Caco-2 (cell line): ENCODE measurements around the gene MAPRE2. TPM values are rescaled to one million over a fixed set of nuclear protein-coding genes. Genes with fewer than 3 reads are reported as not detected.

Experiments
- BruUV-seq: library from RNA; stranded (reverse); fragments of 400-500 nt; replicated peaks from 2 replicates; lab custom pipeline; 2021; lab: Mats Ljungman, UMichigan
- CTCF ChIA-PET: fragments of 300-600 bp; sonication (Branson Sonifier 250); formaldehyde crosslinking; loops from one replicate; lab custom pipeline; 2022; ENCODE audit warnings: antibody characterized with exemption; lab: Charles Lee
- POLR2A ChIA-PET: fragments of 300-600 bp; sonication (Branson Sonifier 250); formaldehyde crosslinking; loops from one replicate; lab custom pipeline; 2022; ENCODE audit warnings: antibody characterized with exemption; lab: Charles Lee
- DNase-seq, 2 experiments: peaks; one replicate each; pipeline versions ENCODE4 v3.0.0 to v3.0.0-alpha.2; 2020 to 2022
- H3K27me3 ChIP-seq: replicated peaks from 2 replicates; pipeline ENCODE4 v1.6.0; 2011; ENCODE audit warnings: low read length; ENCODE audit not compliant: control insufficient read depth, insufficient read depth
- H3K36me3 ChIP-seq: 2 replicates; pipeline ENCODE4 v1.5.1; 2011; ENCODE audit warnings: low read length; ENCODE audit not compliant: control insufficient read depth, insufficient read depth
- H3K4me1 ChIP-seq: fragments of 250-450 bp; sonication (Bioruptor Pico); 2 replicates; pipeline ENCODE4 v1.5.1; 2020; ENCODE audit warnings: mild to moderate bottlenecking
- H3K4me3 ChIP-seq: 2 replicates; pipeline ENCODE4 v1.5.1; 2011; ENCODE audit warnings: low read depth, mild to moderate bottlenecking, control low read depth, low read length
- H3K9me3 ChIP-seq: fragments of 250-450 bp; sonication (Bioruptor Pico); 2 replicates; pipeline ENCODE4 v1.5.1; 2020; ENCODE audit warnings: mild to moderate bottlenecking, moderate library complexity
- H3K27ac Mint-ChIP-seq: one replicate; pipeline ENCODE4 v1.8.0; 2022; ENCODE audit warnings: mixed read lengths; ENCODE audit not compliant: unreplicated experiment
- H3K27me3 Mint-ChIP-seq: one replicate; pipeline ENCODE4 v1.8.0; 2022; ENCODE audit warnings: mixed read lengths; ENCODE audit not compliant: insufficient read depth, unreplicated experiment
- H3K36me3 Mint-ChIP-seq: one replicate; pipeline ENCODE4 v1.8.0; 2022; ENCODE audit warnings: mild to moderate bottlenecking, mixed read lengths; ENCODE audit not compliant: insufficient read depth, unreplicated experiment
- H3K4me1 Mint-ChIP-seq: one replicate; pipeline ENCODE4 v1.8.0; 2022; ENCODE audit warnings: low read depth, mixed read lengths; ENCODE audit not compliant: unreplicated experiment
- H3K4me3 Mint-ChIP-seq: one replicate; pipeline ENCODE4 v1.8.0; 2022; ENCODE audit warnings: mild to moderate bottlenecking, moderate library complexity, mixed read lengths; ENCODE audit not compliant: unreplicated experiment
- H3K9me3 Mint-ChIP-seq: one replicate; pipeline ENCODE4 v1.8.0; 2022; ENCODE audit warnings: mixed read lengths; ENCODE audit not compliant: unreplicated experiment
- intact Hi-C: fragments of 100-400 bp; cut with micrococcal nuclease; formaldehyde crosslinking; loops from one replicate; pipeline ENCODE4 v1.10.0; 2022; ENCODE audit not compliant: unreplicated experiment
- total RNA-seq: library from RNA; stranded (reverse); gene quantifications from 2 replicates; pipeline ENCODE4 v1.2.3, GENCODE V29; 2022
- TF ChIP-seq, protein P1 (sequence below), 2 experiments: fragments of 200-600 bp in 1 of 2; IDR thresholded peaks; 1 replicate in 1 of 2; 2 replicates in 1 of 2; pipeline versions ENCODE4 v1.5.1 to v1.8.0; 2011 to 2022; ENCODE audit warnings: antibody characterized with exemption in 1 of 2, control low read depth in 1 of 2, inconsistent platforms in 1 of 2, low read depth in 1 of 2, low read length in 1 of 2, mild to moderate bottlenecking in 1 of 2, moderate library complexity in 1 of 2; ENCODE audit not compliant: insufficient read depth in 1 of 2, severe bottlenecking in 1 of 2, unreplicated experiment in 1 of 2

The MAPRE2 gene
- total RNA-seq, 1 experiment from 2014 or later = 9.3 TPM

DNA sequence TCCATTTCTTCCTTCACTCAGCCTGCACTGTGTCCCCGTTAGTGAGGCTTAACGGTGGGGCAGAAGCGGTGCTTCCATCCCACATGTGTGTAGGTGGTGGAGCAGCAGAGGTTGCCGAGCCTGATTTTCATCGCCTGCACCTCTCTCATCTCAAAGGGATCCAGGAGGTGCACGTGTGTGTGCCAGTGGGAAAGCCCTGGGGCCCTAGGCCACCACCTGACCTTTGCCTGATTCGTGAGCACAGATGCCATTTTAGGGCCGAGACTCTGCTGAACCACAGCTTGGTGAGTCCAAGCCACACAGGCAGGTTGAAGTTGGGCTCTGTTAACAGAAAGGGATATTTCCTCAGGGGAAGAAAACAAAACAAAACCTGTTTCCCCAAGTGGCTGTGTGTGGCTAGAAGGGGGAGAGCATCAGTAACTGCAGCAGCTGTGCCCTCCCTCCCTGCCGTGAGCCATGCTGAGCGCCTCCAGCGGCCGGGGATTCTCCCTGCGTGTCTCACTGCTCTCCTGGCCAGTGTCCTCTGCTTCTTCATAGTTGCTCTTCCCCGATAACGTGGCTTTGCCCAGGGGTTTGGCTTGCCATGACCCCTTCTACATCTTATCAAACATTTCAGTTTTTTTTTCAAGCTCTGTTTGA is 81.5 kb downstream of the MAPRE2 start:
- H3K27me3 Mint-ChIP-seq = no peaks in the 10 kb centered on the region
- H3K36me3 ChIP-seq = no peaks in the 10 kb centered on the region
- H3K4me1 ChIP-seq = no peaks in the 10 kb centered on the region
- H3K9me3 ChIP-seq = no peaks in the 10 kb centered on the region
- intact Hi-C loops = no loop called here
- no peak overlapping the region for H3K4me3 ChIP-seq
- no peak overlapping the region for H3K27ac Mint-ChIP-seq
- CTCF ChIA-PET = no interaction called here
- no peaks in the 10 kb centered on the region for H3K36me3 Mint-ChIP-seq
- POLR2A ChIA-PET = no interaction called here
- H3K27me3 ChIP-seq = no peaks in the 10 kb centered on the region
- no TSS peak for BruUV-seq
- H3K4me1 Mint-ChIP-seq = no peaks in the 10 kb centered on the region
- no peaks in the 10 kb centered on the region for H3K9me3 Mint-ChIP-seq
- no peak overlapping the region for H3K4me3 Mint-ChIP-seq
- TF ChIP-seq, protein P1, sequence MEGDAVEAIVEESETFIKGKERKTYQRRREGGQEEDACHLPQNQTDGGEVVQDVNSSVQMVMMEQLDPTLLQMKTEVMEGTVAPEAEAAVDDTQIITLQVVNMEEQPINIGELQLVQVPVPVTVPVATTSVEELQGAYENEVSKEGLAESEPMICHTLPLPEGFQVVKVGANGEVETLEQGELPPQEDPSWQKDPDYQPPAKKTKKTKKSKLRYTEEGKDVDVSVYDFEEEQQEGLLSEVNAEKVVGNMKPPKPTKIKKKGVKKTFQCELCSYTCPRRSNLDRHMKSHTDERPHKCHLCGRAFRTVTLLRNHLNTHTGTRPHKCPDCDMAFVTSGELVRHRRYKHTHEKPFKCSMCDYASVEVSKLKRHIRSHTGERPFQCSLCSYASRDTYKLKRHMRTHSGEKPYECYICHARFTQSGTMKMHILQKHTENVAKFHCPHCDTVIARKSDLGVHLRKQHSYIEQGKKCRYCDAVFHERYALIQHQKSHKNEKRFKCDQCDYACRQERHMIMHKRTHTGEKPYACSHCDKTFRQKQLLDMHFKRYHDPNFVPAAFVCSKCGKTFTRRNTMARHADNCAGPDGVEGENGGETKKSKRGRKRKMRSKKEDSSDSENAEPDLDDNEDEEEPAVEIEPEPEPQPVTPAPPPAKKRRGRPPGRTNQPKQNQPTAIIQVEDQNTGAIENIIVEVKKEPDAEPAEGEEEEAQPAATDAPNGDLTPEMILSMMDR (IDR thresholded peaks at IDR 0.05; ENCODE audit: insufficient read depth in 1 of 2, low read depth in 1 of 2, low read length in 1 of 2, severe bottlenecking in 1 of 2, unreplicated experiment in 1 of 2) = no peak
- no peak for DNase-seq

DNA sequence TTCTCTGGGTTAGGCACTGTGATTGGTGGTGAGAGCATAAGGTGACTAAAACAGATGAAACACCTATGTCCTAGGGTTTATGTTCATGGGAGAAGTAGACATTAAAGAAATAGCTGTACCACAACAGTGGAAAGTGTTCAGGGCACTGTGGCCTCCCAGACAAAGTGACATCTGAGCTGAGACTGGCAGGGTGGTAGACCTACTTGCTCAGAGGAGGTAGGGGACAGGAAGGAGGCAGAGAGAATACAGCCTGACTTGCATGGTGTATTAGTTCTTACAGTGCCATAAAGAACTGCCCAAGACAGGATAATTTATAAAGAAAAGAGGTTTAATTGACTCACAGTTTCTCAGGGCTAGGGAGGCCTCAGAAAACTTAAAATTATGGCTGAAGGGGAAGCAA is 82.6 kb downstream of the MAPRE2 start:
- H3K4me3 Mint-ChIP-seq = no peak overlapping the region
- Histone ChIP-seq H3K27me3 (no peaks in the 10 kb centered on the region), H3K36me3 (no peaks in the 10 kb centered on the region), H3K4me1 (no peaks in the 10 kb centered on the region), H3K4me3 (no peak overlapping the region), H3K9me3 (no peaks in the 10 kb centered on the region)
- no peaks in the 10 kb centered on the region for H3K4me1 Mint-ChIP-seq
- no peak for DNase-seq
- CTCF ChIA-PET = interaction anchor here (0.6 kb wide), 1 partner anchor 97 kb away, joined by 3 read pairs; no protein-coding TSS in a partner anchor
- no peaks in the 10 kb centered on the region for H3K36me3 Mint-ChIP-seq
- intact Hi-C loops = no loop called here
- POLR2A ChIA-PET = no interaction called here
- H3K27ac Mint-ChIP-seq = no peak overlapping the region
- H3K27me3 Mint-ChIP-seq = no peaks in the 10 kb centered on the region
- BruUV-seq = no TSS peak
- H3K9me3 Mint-ChIP-seq = no peaks in the 10 kb centered on the region
- TF ChIP-seq, protein P1 (IDR thresholded peaks at IDR 0.05; ENCODE audit: insufficient read depth in 1 of 2, low read depth in 1 of 2, low read length in 1 of 2, severe bottlenecking in 1 of 2, unreplicated experiment in 1 of 2) = no peak

DNA sequence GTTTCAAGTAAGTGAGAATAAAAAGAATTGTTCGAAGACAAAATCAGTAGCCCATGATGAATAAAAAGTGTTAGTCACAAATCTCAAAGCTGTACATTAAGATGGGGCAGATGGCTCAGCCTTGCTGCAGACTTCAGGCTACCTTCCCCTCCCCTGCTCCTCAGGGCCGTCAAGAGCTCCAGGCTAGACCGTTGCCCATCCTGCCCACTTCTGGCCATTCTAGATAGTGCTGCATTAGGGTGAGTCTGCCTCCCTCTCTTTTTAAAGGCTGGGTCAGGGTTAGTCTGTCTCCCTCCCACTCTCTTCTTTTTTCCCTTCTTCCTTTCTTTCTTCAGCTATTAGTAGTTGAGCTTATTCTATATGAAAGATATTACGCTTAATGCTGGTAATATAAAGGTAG is 86.0 kb downstream of the MAPRE2 start:
- Histone ChIP-seq H3K27me3 (no peaks in the 10 kb centered on the region), H3K4me1 (no peaks in the 10 kb centered on the region), H3K36me3 (no peaks in the 10 kb centered on the region), H3K4me3 (no peak overlapping the region), H3K9me3 (no peaks in the 10 kb centered on the region)
- ChIA-PET POLR2A (no interaction called here), CTCF (interaction anchor here (1.5 kb wide), 1 partner anchor 17 kb away, joined by 6 read pairs; no protein-coding TSS in a partner anchor)
- TF ChIP-seq, protein P1 (IDR thresholded peaks at IDR 0.05; ENCODE audit: insufficient read depth in 1 of 2, low read depth in 1 of 2, low read length in 1 of 2, severe bottlenecking in 1 of 2, unreplicated experiment in 1 of 2) = no peak
- no TSS peak for BruUV-seq
- no peak overlapping the region for H3K4me3 Mint-ChIP-seq
- intact Hi-C loops = no loop called here
- H3K9me3 Mint-ChIP-seq = no peaks in the 10 kb centered on the region
- no peaks in the 10 kb centered on the region for H3K4me1 Mint-ChIP-seq
- no peaks in the 10 kb centered on the region for H3K27me3 Mint-ChIP-seq
- no peak overlapping the region for H3K27ac Mint-ChIP-seq
- DNase-seq = peak in 1 of 2 experiments; percentile 2
- H3K36me3 Mint-ChIP-seq = no peaks in the 10 kb centered on the region
